SU-DHL-6 (cell line): ENCODE measurements around the gene SLC27A1.
"Not testable (repeated sequence)": the region's sequence is repeated elsewhere in the genome, so short reads cannot be mapped to it uniquely, and the experiment has no call there.

Experiments
- CTCF ChIP-seq: fragments of 200-600 bp; sonication (generic); IDR thresholded peaks from one replicate; pipeline ENCODE4 v1.5.1; 2017; ENCODE audit warnings: antibody characterized with exemption, mild to moderate bottlenecking, low read length, moderate library complexity; ENCODE audit not compliant: insufficient read depth, poor library complexity, severe bottlenecking
- EZH2phosphoT487 ChIP-seq: fragments of 200-600 bp; sonication (generic), shearing (Covaris generic); conservative IDR thresholded peaks from 2 replicates; pipeline ENCODE4 v1.6.1; 2018; ENCODE audit warnings: mild to moderate bottlenecking, antibody characterized with exemption, low read length, moderate library complexity, mixed read lengths

GRCh38 chr19:17499025-17499424 is 28.7 kb downstream of the SLC27A1 start:
- TF ChIP-seq CTCF, EZH2phosphoT487: not testable (repeated sequence)
